ENCODE measurements around the gene TSPAN5.
A peak's percentile ranks its signal among the peaks of the same experiment; 100 is the strongest.
"Not testable (repeated sequence)": the region's sequence is repeated elsewhere in the genome, so short reads cannot be mapped to it uniquely, and the experiment has no call there.

Gene TSPAN5

DNA sequence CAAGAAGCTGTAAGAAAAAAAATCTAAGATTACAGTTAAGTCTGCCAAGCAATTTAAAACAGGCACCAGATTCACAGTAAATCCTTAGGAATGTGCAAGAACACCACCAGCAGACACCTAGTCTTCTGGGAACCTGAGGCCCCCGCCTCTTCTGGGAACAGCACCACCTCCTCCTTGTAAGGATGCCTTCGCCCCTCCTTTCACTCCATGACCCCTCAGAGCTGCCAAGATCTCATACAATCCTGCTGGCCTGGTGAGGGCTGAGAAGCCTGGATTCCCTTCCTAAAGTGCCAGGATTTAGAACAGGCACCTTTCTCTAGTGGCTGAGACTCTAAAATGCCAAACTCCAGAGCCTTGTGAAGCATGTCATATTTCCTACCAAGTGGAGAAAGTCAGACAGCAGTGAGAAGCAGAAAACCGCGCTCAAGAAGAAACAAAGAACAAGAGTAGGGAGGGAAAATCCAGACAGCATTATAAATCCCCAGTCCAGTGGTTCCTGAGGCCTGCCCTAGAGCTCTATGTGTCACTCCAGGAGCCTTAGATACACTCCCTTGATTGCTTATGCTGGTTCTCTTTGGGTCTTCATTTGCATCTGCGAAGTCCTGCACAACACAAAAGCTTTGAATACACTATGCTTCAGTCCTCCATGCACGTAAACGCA lies 166.4 kb downstream of the TSPAN5 start:
- DNase-seq, result peak in 3 of 42 donors; percentile 27 to 60 (median 50)
- intact Hi-C loops (cut with DNase I), result no loop called here

DNA sequence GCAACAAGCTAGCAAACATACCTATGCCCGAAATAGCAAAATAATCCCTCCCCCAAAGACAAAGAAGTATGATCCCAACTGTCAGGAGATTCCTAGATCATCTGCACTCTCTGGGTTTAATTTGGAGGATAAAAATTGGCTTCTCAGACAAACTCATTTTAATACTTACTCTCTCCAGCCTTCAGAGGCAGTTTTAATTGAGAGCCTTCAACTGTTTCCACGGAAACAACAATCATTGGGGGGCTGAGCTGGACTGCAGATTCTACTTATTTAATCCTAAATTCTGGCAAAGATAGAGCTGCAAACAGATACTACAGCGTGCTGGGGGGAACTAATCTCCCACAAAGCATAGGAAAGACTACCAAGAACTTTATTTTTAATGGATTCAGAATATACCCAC lies 168.2 kb downstream of the TSPAN5 start:
- no peak for DNase-seq
- intact Hi-C loops (cut with DNase I), result no loop called here

DNA sequence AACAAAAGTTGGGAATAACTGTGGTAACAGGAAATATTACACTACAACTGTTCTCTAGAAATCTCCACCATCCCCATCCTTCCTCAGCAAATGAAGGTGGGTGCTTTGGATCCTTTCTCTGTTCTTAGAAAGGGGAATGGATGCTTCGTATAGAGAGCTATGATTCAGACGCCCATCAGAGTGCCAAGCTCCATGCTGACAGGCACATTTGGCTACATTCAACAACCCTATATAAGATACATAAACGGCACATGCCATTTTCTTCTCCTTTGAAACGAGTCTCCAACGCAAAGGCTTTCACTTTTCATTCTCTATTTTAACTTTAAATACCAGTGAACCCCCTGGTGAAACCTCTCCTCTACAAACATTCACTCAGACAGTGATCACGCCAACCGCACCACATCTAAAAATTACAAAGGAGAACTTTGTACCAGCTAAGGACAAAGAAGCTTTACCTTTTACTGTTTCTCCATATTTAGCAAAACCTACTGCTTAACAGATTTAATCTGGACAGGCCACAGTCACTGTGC lies 172.5 kb downstream of the TSPAN5 start:
- no peak for DNase-seq
- intact Hi-C loops (cut with DNase I), result no loop called here

DNA sequence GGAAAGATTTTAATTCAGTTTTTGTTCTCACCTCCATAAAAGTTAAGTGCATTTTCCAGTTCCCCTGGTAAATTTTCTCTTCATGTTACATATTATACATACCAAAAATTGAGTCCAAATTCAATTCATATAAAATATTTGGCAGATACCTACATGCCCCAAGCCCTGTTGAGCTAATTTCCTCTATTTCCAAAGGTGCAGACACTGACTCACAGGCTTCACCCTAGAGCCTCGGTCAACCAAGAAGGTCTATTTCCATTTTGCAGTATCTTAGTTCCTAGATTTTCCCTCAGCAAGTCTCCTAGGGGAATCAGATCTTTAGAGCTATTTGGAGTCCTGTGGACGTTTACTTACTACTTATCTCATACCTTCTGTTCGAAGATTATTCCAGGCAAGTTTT lies 174.4 kb downstream of the TSPAN5 start:
- intact Hi-C loops (cut with DNase I), result no loop called here
- no peak for DNase-seq

DNA sequence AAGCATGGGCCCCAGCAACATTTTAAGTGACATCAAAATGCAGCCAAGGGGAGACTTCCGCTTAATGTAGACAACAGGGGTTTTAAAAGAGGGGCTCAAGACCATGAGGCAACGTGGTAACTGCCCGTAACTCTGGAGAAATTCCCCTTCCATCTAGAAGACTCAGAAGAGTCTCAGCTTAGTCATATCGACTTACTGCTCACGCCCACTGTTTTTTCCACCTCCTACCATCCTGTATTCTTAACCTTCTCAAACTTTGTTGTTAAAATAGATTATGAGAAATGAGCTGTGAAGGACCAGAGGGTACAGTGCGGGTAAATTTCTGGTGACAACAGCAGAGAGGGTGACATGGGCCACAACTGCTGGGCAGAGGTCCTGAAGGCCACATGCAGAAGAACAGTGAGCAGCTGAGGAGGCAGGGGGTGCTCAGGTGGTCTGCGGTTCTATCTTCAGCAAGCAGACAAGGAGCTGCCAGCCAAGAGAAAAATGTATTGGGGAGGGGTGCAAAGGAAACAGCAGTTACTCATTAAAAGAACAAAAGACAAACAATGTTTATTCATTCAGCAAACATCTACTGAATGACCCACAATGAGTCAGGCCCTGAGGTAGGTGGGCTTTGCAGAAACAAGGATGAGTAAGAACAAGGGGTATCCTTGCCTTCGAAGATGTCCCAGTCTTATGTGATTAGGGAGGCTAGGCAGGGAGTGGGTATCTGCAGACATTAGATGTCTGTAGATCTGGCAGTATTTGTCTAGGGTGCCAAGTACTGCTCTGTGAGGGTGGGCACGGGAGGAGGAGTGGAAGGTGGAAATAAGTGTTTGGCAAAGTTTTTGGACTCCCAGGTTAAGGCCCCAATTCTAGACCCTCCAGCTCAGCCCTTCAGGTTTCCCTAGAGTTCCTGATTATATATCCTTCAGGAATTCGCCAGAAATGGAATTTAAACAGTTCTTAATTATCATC lies 175.3 kb downstream of the TSPAN5 start:
- no peak for DNase-seq
- intact Hi-C loops (cut with DNase I), result no loop called here

DNA sequence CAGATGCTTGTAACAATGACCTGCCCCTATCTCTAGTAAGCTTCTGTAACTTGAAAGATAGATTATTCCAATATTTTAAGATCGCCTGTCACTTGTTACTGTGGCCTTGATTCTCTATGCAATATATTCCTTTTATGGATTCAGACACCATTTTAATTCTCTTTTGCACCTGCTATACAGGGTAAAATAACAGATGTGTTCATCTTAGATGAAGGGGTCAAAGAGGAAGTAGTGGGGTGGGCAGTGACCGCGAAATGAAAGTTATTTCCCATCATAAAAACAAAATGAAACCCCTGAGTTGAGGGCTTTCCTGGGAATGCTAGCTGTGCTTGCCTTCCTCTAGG lies 175.9 kb downstream of the TSPAN5 start:
- DNase-seq, result no peak
- intact Hi-C loops (cut with DNase I), result no loop called here

DNA sequence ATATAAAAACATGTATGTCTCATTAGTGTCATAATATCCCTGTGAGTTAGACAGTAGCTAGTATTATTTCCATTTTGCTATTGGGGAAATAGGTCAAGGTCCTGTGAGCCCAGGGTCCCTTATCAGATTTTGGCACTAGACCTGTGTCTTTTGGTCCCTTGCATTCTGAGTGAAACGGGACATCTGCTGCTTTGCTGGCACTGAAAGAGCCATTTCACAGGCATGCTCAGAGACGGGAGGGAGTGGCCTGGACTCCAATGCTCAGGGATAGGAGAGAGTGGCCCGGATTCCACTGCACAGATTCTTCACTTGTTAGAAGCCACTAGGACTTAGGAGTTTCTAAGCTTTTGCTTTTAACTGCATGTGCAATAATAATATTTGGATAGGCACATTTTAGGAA lies 177.2 kb downstream of the TSPAN5 start:
- DNase-seq, result peak in 38 of 42 donors; percentile 30 to 79 (median 54)
- intact Hi-C loops (cut with DNase I), result no loop called here

DNA sequence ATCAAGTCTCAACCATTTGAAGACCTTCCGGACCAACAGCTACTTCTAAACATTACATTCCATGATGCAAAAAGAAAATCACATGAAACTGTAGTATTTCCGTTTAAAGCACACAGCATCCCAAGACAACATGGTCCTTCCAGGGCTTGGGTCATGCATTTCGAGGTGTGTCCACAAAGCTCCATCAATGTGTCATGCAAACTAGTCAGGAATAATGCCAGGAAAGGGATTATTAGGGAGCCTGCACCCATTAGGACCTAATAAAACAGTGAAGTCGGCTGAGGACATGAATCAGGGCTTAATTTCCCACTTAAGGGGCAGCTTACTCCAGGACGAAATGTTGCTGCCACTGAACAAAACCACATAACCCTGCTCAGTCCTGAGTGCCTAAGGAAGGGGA lies 177.9 kb downstream of the TSPAN5 start:
- intact Hi-C loops (cut with DNase I), result no loop called here
- no peak for DNase-seq

DNA sequence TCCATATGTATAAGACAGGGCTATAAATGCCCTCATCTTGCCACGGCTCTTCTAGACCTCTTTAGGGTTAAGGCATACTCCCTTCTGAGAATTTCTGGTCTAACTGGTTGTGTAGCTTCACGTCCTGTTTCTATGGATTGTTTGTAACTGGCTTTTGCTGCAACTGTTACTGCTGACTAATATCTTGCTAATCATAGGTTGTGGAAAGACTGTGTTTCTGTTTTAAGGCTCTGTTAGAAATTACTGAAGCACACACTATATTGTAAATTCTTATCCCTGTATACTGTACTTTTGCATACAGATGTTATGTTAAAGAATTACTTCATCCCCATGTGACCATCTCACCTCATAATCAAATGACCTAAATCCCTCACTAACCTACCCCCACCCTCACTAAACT lies 178.8 kb downstream of the TSPAN5 start:
- DNase-seq; intact Hi-C loops (cut with DNase I): not testable (repeated sequence)

DNA sequence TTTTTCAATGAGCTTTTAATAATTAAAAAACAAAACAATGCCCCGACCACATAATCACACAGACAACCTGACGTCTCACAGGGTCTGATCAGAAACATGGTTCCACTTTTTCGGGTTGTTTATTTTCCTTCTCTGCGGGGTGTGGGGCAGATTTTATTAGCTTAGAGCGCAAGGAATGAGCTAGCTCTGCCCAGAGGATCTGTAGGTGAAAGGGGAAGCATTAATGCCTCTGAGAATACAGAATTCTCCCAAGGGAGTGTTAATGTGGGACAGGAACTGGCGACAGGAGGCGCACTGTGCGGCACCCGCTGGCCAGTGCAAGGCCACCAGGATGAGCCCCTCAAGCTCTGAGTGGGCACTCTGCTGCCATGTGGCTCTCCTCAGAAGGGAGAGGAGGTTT lies 181.5 kb downstream of the TSPAN5 start:
- intact Hi-C loops (cut with DNase I), result no loop called here
- DNase-seq, result no peak

DNA sequence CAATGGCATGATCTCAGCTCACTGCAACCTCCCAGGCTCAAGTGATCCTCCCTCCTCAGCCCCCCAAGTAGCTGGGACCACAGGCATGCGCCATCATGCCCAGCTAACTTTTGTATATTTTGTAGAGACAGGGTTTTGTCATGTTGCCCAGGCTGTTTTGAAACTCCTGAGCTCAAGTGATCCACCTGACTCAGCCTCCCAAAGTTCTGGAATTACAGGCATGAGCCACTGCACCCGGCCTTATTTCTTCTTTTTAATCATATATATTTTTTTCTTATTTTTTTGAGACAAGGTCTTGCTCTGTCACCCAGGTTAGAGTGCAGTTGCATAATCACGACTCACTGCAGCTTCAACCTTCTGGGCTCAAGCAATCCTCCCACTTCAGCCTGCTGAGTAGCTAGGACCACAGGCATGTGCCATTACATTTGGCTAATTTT lies 184.0 kb downstream of the TSPAN5 start:
- no peak for DNase-seq
- intact Hi-C loops (cut with DNase I), result no loop called here

DNA sequence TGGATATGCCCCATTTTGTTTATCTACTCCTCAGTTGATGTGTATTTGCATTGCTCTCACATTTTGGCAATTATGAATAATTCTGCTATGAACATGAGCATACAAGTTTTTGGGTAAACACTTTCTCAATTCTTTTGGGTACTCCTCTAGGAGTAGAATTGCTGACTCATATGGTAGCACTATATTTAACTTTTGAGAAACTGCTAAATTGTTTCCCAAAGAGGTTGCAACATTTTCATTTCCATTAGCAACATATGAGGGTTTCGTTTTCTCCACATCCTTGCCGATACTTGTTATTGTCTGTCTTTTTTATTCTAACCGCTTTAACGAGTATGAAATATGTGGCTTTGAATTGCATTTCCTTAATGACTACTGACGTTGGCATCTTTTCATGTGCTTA lies 185.4 kb downstream of the TSPAN5 start:
- no peak for DNase-seq
- intact Hi-C loops (cut with DNase I), result no loop called here

DNA sequence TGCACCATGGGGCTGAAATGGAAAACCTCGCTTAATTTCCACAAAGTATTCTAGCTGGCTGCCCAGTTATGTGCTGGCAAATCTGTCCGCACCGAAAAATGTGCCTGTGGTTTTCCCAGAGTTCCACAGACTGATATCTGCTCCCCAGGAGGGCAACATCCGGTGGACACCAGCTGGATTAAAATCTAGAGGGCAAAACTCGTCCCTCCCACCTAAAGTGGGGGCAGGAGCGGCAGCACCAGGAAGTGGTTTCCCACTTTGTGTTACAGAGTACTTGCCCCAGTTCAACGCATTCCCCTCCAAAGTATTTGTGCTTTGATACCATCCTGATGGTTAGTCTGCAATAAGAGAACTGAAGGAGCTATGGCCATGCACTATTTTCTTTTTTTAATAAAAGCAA lies 187.6 kb downstream of the TSPAN5 start:
- intact Hi-C loops (cut with DNase I), result no loop called here
- no peak for DNase-seq

DNA sequence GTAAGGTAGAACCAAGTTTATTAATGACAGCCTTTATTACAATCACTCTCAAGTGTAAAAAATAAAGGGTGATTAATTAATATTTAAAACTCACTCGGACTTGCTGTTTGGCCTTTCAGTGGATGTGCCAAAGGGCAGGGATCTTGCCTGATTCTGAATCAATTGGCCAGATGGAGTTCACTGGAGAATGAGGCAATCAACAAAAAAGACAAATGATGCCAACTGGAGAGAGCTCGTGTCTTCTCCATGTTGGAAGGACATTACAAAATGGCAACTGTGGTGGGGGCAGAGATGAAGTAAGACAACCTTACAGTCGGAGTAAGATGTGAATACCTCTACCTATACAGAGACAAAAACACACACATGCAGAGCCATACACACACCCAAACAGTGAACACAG lies 188.0 kb downstream of the TSPAN5 start:
- intact Hi-C loops (cut with DNase I), result no loop called here
- no peak for DNase-seq

DNA sequence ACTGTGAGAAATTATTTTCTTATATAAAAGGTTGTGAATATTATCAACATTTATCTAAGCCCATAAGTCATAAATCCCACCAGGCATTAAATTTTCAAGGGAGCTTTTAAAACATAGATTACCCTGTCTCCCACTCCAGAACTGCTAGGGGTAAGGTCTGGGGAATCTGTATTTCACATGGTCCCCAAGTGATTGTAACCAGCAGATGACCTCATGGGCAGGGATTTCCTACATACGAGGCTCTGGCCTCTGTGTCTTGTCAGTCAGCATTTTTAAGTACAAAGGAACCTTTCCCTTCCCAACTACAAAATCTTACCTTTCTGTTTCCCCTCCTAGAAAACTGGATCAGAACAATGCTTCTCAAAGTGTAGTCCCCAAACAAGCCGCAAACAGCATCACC lies 188.6 kb downstream of the TSPAN5 start:
- intact Hi-C loops (cut with DNase I), result loop anchor here (5.0 kb wide), 3 partner anchors 98 to 458 kb away; partner anchors contain the start of gene EIF4E
- DNase-seq, result no peak

DNA sequence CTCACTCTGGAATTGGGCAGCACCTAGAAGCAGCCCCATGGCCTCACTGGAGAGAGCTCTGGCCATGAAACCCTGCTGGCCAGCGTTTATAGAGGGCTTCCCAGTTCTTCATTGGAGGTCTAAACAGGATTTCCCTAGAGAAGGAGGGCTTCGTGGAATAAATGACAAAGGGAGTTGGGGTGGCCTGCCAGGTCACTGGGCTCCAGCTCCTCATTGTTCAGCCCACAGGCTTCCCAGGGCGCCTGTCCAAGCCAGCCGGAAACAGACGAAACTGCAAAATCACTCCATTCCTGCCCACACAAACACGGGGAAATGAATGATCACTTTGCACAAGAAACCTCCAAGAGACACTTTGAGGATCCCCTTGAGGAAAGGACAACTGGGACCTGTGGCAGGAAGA lies 189.7 kb downstream of the TSPAN5 start:
- intact Hi-C loops (cut with DNase I), result loop anchor here (5.0 kb wide), 3 partner anchors 99 to 459 kb away; partner anchors contain the start of gene EIF4E
- DNase-seq, result peak in 41 of 42 donors; percentile 16 to 86 (median 59)

DNA sequence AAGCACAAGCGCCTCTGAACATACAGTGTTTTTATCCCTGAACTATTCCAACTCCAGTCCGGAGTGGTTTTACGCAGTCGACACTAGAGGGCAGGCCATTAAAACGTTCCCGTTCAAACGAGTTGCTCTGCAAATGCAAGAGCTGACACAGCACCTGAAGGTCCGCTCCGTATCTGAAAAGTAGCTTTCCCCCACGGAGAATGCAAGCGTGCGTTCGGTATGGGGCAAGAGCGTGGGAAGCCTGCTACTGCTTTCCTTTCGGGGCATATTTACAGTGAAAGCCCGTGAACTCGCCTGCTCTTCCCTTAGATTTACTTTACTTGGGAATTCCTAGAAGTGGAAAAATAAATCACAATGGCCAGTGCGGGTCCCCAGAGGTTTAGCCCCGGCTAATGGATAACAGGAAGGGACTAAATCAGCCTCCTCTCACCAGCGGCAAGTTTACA lies 190.8 kb downstream of the TSPAN5 start:
- DNase-seq, result peak; percentile 59 to 94 (median 84)
- intact Hi-C loops (cut with DNase I), result loop anchor here (5.0 kb wide), 3 partner anchors 100 to 460 kb away; partner anchors contain the start of gene EIF4E

DNA sequence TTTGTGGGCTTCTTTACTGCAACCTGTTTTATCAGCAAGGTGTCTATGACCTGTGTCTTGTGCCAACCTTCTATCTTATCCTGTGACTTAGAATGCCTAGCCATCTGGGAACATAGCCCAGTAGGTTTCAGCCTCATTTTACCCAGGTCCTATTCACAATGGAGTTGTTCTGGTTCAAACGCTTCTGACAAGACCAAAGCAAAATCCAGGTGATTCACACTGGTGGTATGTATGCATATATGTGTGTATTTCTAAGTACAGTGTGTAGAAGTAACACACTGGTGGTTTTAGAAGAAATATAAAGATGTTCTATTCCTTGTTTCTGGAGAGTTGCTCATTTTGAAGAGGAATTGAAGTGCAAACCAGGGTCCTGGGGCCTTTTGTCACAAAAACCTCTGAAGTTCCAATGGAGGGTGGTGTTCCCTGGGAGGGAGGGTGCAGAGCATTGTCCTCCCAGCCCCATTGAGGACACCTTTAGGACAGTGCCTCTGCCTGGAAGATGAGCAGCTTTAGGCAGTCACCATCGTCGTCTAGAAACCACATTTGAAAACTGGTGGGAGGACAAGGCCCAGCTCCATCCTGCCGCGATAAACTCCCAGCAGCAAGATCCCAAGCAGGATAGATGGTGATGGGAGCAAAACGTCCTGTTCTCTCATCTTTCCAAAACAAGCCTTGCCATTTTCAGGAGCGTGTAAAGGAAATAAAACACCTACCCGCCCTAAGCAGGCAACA lies 191.4 kb downstream of the TSPAN5 start:
- no peak for DNase-seq
- intact Hi-C loops (cut with DNase I), result loop anchor here (5.0 kb wide), 3 partner anchors 100 to 460 kb away; partner anchors contain the start of gene EIF4E

DNA sequence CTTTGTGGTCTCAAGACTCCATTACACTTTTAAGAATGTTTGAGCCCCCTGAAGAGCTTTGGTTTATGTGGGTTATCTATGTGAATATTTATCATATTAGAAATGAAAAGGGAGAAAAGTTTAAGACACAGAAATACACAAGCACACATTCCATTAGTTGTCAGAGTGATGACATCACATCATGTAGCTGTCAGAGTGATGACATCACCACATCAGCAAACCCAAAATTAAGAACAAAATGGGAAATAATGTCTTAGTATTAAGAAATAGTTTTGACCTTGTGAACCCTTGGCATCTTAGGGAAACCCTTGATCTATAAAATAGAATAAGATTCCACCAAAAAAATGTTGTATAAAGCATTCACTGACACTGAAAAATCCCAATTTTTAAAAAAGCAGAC lies 195.9 kb downstream of the TSPAN5 start:
- no peak for DNase-seq
- intact Hi-C loops (cut with DNase I), result no loop called here
